OCI-LY3 (cell line): ENCODE data around the gene OPRL1.

Source experiments
- EZH2phosphoT487 ChIP-seq: fragments of 200-600 bp; shearing (Covaris generic); IDR thresholded peaks from 2 replicates; pipeline ENCODE4 v1.6.1; 2018; ENCODE audit warnings: antibody characterized with exemption, mixed run types, low read depth
- TF ChIP-seq, protein P1 (sequence below): fragments of 200-600, 300-600 bp; sonication (generic); IDR thresholded peaks from 2 replicates; pipeline ENCODE4 v1.5.1; 2014; ENCODE audit warnings: antibody characterized with exemption, low read length, low read depth

DNA sequence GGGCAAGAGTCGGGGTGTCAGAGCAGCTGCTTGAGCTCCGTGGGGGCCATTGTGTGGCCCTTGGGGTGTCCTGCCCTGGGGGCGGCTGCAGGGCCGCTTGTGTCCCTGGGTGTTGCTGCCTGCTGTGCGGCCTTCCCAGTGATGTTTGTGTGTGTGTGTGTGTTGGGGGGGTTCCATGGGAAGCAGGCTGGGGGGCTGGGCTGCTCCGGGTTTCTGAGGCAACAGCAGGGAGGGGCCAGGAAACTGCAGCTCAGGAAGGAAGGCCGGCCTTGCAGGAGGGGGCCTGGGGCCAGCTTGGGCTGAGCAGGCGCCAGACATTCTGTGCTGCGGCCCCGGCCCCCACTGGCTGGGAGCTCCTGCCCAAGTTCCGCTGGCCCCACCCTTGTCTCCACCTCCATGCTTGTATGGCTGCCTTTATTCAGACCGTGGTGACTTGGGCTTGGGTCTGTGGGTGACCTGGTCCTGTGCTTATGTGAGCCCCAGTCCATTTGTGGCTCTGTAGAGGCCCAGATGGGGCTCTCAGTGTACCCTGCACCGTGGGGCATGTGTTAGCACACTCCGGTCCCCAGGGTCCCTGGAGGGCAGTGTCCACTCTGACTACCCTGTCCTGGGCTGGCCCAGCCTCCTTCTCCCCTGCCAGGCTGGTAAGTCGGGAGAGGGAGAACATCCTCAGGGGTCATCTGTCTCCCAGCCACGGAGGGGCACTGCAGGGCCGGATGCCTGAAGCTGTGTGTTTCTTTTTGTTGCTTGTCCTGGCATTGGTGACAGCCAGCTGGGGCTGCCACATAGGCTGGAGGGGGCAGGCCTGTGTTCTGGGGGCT lies 25.8 kb upstream of the OPRL1 start:
- TF ChIP-seq, protein P1, sequence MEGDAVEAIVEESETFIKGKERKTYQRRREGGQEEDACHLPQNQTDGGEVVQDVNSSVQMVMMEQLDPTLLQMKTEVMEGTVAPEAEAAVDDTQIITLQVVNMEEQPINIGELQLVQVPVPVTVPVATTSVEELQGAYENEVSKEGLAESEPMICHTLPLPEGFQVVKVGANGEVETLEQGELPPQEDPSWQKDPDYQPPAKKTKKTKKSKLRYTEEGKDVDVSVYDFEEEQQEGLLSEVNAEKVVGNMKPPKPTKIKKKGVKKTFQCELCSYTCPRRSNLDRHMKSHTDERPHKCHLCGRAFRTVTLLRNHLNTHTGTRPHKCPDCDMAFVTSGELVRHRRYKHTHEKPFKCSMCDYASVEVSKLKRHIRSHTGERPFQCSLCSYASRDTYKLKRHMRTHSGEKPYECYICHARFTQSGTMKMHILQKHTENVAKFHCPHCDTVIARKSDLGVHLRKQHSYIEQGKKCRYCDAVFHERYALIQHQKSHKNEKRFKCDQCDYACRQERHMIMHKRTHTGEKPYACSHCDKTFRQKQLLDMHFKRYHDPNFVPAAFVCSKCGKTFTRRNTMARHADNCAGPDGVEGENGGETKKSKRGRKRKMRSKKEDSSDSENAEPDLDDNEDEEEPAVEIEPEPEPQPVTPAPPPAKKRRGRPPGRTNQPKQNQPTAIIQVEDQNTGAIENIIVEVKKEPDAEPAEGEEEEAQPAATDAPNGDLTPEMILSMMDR, result peak; percentile 44
- no peak for TF ChIP-seq EZH2phosphoT487
